ENCODE measurements around the gene CD1C.

CD1C gene

DNA sequence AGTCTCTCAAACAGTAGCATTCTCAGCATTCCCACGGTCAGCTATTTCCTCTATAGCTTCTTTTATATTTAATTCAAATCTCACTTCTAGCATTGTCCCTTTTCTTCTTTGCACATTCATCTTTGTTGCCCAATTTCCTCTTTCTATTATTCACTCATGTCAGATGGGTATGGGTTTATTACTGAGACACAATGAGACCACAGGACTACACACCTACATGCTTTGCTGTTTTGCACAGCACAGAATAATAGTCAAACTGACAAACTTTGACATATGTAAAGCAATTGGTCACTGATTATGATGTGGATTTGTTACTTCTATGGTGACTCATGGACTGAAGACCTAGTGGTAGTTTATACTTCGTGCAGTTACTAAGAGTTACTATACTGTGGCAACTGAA lies 5.8 kb upstream of the CD1C start:
- no peaks in the 10 kb centered on the region for H3K79me2 ChIP-seq (ENCODE audit: insufficient read depth, low read length)
- no peaks in the 10 kb centered on the region for H3F3A ChIP-seq (ENCODE audit: low read depth)
- peaks cover 2% of the 10 kb centered on the region; the same call in 1 of the 2 replicates for H3K9me3 ChIP-seq (ENCODE audit: insufficient read depth, low read depth, low read length)
- H3K9me2 ChIP-seq (replicated peaks; ENCODE audit: low read depth, low read length): no peaks in the 10 kb centered on the region
- H3K4me1 ChIP-seq (ENCODE audit: insufficient read depth, low read length, poor library complexity, severe bottlenecking): peaks cover 54% of the 10 kb centered on the region
- H3K4me3 ChIP-seq (ENCODE audit: low read length, poor library complexity, severe bottlenecking): no peak overlapping the region
- H3K9ac ChIP-seq (ENCODE audit: low read depth, low read length, poor library complexity, severe bottlenecking): peak overlapping the region; percentile 4
- no peaks in the 10 kb centered on the region for H4K20me1 ChIP-seq (ENCODE audit: insufficient read depth, low read length, poor library complexity, severe bottlenecking)
- no peaks in the 10 kb centered on the region for H3K36me3 ChIP-seq (ENCODE audit: insufficient read depth, low read length)
- TF ChIP-seq CTCF (conservative IDR thresholded peaks at IDR 0.05; ENCODE audit: low read length) (no peak), EZH2phosphoT487 (IDR thresholded peaks at IDR 0.05; ENCODE audit: borderline replicate concordance) (no peak)
- no peak overlapping the region for H2AFZ ChIP-seq (ENCODE audit: low read length)
- H3K4me2 ChIP-seq (ENCODE audit: low read depth, low read length, poor library complexity, severe bottlenecking): peak overlapping the region; percentile 7
- H3K27me3 ChIP-seq (ENCODE audit: insufficient read depth, low read length, poor library complexity, severe bottlenecking): no peaks in the 10 kb centered on the region

GRCh38 chr1:158285756-158286241 lies 3.9 kb upstream of the CD1C start:
- Histone ChIP-seq H3K4me2 (ENCODE audit: low read depth, low read length, poor library complexity, severe bottlenecking) (peak overlapping the region; percentile 77), H3K9me2 (replicated peaks; ENCODE audit: low read depth, low read length) (no peaks in the 10 kb centered on the region), H2AFZ (ENCODE audit: low read length) (peak overlapping the region; percentile 38)

GRCh38 chr1:158286487-158286886 lies 3.2 kb upstream of the CD1C start:
- Histone ChIP-seq H3K9me2 (replicated peaks; ENCODE audit: low read depth, low read length) (no peaks in the 10 kb centered on the region), H3K36me3 (ENCODE audit: insufficient read depth, low read length) (no peaks in the 10 kb centered on the region), H3K9me3 (ENCODE audit: insufficient read depth, low read depth, low read length) (no peaks in the 10 kb centered on the region), H3K4me1 (ENCODE audit: insufficient read depth, low read length, poor library complexity, severe bottlenecking) (peaks cover 76% of the 10 kb centered on the region), H3K9ac (ENCODE audit: low read depth, low read length, poor library complexity, severe bottlenecking) (peak overlapping the region; percentile 62), H4K20me1 (ENCODE audit: insufficient read depth, low read length, poor library complexity, severe bottlenecking) (no peaks in the 10 kb centered on the region), H3K27me3 (ENCODE audit: insufficient read depth, low read length, poor library complexity, severe bottlenecking) (no peaks in the 10 kb centered on the region), H3F3A (ENCODE audit: low read depth) (no peaks in the 10 kb centered on the region), H2AFZ (ENCODE audit: low read length) (no peak overlapping the region; the same call in 1 of the 2 replicates), H3K4me2 (ENCODE audit: low read depth, low read length, poor library complexity, severe bottlenecking) (peak overlapping the region; percentile 77), H3K4me3 (ENCODE audit: low read length, poor library complexity, severe bottlenecking) (peak overlapping the region; percentile 56), H3K79me2 (ENCODE audit: insufficient read depth, low read length) (no peaks in the 10 kb centered on the region)
- TF ChIP-seq CTCF (conservative IDR thresholded peaks at IDR 0.05; ENCODE audit: low read length): no peak
- no peak for TF ChIP-seq EZH2phosphoT487 (IDR thresholded peaks at IDR 0.05; ENCODE audit: borderline replicate concordance)

More at GRCh38 chr1:158285756-158286241, 3.9 kb upstream of the CD1C start:
- TF ChIP-seq EZH2phosphoT487 (IDR thresholded peaks at IDR 0.05; ENCODE audit: borderline replicate concordance): no peak
- TF ChIP-seq CTCF (conservative IDR thresholded peaks at IDR 0.05; ENCODE audit: low read length): no peak
- Histone ChIP-seq H3K27me3 (ENCODE audit: insufficient read depth, low read length, poor library complexity, severe bottlenecking) (no peaks in the 10 kb centered on the region), H3F3A (ENCODE audit: low read depth) (no peaks in the 10 kb centered on the region), H3K4me3 (ENCODE audit: low read length, poor library complexity, severe bottlenecking) (peak overlapping the region; percentile 56), H4K20me1 (ENCODE audit: insufficient read depth, low read length, poor library complexity, severe bottlenecking) (no peaks in the 10 kb centered on the region), H3K79me2 (ENCODE audit: insufficient read depth, low read length) (no peaks in the 10 kb centered on the region), H3K36me3 (ENCODE audit: insufficient read depth, low read length) (no peaks in the 10 kb centered on the region), H3K9me3 (ENCODE audit: insufficient read depth, low read depth, low read length) (0 out of 2 replicates have a peak, but pooled peaks cover 2% of the 10 kb centered on the region), H3K4me1 (ENCODE audit: insufficient read depth, low read length, poor library complexity, severe bottlenecking) (peaks cover 71% of the 10 kb centered on the region), H3K9ac (ENCODE audit: low read depth, low read length, poor library complexity, severe bottlenecking) (peak overlapping the region; percentile 62)

Measured in Loucy (cell line).